Activated CD4-positive, alpha-beta T cell treated with anti-CD3 and anti-CD28 coated beads, Interleukin-10, Interleukin-2, amounts not matched to agents 100 ng/mL and 50 ng/mL, durations not matched to agents 16 hours and 8 hours (primary cell): Measurements from ENCODE around the gene NAT10.

Experiments
- DNase-seq: peaks from one replicate; pipeline ENCODE4 v3.0.0-alpha.2; 2020

Gene NAT10

DNA sequence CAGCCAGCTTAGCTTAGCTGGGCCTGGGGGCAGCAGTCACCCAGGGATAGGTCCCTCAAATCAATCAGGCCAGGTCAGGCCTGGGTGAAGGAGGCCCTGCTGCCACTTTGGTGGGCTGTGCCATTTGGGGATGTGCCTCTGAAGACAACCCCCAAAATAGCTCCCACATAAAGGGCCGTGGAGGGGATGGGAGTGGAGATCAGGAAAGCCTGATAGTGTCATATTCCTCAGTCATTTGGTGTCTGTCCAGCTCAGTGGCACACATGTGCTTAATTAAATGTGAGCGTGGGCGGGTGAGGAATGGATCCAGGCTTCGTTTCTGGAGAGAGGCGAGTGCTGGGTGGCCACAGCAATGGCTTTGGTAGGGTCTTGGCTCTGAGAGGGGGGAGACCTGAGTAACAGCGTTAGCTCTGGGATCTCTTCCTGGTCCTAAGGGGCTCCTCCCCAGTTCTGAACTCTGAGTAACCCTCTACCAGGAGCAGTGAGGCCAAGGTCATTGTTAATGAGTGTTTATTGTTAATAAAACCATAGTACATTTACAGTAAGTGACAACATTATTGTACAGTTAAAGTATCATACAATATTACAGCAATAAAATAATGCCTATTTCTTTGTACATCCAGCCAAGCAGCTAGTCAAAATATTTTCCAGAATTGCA, 45.2 kb downstream of the NAT10 start:
- no peak for DNase-seq

DNA sequence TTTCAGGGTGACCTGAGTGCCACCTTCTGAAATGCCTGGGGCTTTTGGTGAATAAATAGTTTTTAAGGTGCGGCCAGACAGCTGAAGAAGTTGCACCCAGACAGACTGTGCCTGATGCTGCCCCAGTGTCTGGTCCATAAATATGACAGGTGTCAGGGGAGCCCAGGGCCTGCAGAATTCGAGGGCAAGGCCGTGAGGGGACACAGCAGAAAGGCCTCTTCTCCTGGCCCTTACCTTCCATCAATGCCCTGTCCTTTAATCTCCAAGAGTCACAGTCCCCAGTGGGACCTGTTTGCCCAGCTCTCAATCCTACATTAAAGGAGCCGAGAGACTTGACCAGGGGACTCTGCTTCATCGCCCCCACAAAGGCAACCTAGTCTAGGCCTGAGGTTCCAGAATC, 45.7 kb downstream of the NAT10 start:
- no peak for DNase-seq

DNA sequence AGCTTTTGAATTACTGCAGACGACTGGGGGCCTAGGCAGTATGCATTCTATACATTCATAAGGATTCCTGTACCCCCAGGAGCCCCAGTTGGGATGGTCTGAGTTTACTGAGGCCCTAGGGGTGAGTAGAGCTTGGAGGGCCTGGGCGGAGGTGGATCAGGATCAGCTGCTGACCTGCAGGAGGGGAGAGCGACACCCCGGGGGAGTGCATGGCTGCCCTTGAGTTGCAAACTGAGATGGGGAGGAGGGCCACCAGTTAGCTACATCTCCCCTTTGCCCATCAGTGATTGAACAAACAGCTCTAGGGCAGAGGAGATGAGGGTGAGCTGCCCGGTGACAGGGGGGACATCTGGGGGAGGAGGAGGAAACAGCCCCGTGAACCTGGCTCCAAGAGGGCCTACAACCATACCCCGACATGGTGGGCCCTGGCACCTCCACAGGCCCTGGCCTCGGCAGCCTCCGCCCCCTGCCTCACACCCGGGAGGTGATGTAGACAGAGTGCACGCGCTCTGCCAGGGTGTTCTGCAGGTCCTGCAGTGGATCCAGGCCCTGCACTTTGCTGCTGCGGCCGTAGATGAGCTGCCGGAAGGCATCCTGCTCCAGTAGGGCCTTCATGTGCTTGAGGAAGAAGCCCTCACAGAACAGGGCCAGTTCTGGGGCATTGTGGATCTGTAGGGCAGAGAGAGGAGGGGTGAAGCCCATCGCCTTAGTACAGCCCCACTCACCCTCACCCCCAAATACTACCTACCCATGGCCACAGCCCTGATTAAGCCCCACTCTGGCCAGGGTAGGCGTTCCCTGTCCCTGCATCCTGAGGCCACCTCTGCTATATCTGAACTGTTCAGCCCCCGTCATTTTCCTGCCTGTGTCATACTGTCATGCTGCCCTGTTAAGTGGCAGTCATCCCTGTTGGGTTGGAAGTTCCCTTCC, 46.8 kb downstream of the NAT10 start:
- DNase-seq, result no peak

DNA sequence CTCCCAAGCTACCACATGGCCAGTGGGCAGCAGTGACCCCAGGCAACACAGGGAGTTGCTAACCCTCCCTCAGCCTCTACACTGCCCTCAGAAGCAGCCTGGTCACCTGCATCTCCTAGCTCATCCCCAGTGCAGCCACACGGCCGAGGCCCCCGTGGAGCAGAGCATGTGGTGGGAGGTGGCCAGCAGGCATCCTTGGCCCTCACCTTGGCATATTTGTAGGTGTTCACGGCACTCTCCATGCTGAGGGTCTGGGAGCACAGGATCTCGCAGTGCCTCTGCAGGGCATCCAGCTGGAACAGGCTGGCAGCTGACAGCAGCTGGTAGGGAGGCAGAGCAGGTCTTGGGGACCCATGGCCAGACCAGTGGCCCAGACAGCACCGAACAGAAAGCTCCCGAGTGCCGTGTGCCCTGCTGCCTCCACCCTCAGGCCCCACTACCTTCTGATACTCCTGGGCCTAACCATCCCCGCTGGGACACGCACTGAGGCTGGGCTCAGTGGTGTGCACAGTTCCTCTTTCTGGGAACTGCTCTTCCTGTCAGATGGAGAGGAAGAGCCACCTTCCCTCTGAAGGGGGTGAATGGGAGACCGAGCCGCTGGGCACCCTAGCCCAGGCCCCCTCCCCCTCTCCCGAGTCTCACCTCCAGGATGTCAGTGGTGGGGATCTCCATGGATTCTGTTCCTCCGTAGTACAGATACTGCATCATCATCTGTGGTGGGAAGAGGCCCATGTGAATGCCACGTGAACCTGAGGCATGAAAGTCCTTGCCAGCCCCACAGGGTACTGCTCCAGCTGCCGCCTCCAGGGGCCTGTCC, 48.8 kb downstream of the NAT10 start:
- DNase-seq, result no peak

DNA sequence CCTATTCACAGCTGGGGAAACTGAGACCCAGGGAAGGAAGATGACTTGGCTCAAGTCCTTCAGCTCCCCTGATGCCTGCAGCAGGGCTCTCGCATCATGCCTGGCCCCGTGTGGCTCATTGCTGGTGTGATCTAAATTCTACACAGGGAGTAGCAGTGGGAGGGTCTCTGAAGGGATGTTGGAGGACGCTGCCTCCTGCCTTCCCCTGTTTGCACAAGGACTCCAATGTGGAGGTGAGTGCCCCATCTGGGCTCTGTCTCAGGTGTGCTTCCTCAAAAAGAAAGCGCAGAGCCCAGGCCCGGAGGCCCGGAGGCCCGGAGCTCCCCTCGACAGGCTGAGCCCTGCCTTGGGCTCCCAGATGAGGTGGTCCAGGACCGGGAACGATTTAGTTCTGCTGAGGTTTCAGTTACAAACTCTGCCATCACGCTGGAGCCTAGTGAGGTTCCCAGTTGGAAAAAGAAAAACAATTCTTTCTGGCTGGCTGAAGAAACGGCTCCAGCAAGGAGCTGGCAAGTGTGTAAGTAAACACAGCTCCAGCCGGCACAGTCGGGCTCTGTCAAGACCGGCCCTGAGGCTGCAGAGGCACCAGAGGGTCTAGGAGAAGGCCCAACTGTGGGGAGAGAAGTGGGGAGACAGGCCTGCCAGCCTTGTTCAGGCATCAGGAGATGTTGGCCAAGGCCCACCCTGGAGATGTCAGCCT, 49.8 kb downstream of the NAT10 start:
- DNase-seq, result no peak

DNA sequence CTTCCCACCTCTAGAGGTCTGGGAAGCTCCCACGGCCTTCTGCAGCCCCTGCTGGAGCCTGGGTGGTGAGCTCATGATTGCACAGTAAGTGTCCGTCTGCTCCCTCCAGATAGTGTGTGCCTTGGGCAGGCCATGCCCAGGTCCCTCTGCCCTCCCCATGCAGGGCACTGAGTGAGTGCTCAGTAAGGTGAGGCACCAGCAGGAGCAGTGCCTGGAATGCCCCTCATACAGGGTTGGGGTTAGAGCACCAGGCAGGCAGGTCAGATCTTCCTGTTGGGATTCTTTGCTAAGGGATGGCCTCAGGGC, 50.3 kb downstream of the NAT10 start:
- no peak for DNase-seq

DNA sequence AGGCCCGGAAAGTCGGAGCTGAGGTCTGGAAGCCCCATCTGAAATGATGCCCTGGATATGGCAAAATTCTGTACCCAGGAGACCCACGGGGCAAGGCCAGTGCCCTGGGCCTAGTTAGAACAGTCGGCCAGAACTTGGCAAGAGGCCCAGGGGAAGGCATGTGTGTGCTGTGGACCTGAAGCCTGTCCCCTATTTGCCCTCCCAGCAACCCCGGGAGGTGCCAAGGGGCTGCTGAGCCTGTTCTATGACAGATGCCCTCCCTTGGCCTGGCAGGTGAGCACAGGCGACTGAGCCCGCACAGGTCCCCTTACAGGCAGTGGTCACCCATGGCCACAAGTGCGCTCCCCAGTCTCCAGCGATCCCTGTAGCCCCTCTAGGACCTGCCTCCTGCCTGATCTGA, 51.7 kb downstream of the NAT10 start:
- no peak for DNase-seq

DNA sequence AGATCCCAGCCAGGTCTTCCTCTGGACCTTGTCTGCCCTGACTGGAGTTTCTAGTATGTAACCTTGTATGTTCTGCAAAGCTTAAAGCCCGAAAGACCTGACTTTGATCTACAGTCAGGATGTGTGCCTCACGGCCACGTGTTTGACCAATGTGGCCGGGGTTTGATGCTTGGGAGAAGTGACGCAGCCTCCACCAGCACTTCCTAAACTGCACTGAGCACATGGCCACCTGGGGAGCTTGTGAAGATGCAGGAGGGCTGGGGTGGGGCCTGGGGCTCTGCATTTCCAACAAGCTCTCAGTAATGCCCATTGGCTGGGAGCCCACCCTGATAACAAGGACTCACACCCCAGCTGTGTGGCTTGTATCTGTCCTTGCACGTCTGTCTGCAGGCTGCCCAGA, 53.2 kb downstream of the NAT10 start:
- DNase-seq, result peak; percentile 39

DNA sequence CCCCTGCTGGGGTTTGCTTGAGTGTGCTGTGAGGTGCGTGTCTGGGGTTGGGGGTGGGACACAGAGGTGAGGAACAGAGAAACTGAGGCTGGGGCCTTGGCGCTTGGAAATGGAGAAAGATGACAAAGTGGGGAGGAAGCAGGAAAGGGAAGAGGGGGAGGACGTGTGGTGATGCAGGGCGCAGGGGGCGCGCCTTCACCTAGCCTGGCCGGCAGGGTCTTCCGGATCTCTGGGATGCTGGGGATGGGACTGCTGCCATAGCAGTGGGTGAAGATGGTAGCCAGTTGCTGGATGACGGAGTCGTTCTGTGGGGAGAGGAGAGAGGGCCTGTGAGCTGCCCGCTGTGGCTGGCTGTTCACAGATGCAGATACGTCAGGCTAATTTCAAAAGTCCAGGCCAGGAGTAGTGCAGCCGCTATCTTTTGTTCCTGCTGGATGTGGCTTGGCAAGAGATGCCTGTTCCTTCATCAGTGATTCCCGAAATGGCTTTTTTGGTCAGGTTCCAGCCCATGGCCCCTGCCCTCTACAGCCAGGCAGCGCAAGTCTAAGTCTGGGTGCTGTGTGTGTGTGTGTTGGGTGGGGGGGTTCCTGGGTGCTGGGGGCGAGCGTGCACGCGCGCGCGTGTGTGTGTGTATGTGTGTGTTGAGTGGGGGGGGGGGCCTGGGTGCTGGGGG, 54.8 kb downstream of the NAT10 start:
- DNase-seq, result no peak

DNA sequence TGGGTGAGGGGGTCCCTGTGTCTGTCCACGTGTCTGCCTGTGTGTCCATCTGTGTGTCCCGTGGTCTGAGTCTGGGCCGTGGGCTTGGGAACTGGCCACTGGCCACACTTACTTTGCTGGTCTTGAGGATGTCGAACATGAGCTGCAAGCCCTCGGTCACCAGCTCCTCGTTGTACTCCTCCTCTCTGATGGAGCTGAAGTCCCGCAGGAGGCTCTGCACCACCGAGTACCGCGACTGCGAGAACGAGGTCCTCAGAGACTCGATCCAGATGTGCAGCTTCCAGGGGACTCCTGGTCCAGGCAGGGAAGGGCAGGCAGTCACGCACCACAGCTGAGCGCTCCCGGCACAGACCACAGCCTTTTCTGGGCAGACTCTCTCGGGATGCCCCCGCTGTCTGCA, 55.4 kb downstream of the NAT10 start:
- no peak for DNase-seq

DNA sequence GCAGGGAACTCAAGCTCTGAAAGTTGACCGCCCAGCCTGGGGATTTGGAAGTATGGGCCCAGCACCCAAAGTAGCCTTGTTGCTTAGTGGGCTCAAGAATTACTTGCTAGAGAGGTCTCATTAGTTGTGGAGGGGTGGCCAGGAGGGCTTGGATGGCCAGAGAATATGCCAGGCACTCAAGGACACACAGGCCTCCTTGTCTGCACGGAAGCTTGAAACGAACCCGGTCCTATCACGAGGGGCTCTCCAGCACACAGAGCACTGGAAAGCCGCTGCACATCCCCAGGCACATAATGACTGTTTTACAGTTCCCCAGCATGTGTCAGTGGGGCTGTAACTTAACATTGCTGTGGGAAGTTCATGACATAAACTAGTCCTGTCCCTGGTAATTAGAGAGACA, 55.9 kb downstream of the NAT10 start:
- DNase-seq, result no peak

DNA sequence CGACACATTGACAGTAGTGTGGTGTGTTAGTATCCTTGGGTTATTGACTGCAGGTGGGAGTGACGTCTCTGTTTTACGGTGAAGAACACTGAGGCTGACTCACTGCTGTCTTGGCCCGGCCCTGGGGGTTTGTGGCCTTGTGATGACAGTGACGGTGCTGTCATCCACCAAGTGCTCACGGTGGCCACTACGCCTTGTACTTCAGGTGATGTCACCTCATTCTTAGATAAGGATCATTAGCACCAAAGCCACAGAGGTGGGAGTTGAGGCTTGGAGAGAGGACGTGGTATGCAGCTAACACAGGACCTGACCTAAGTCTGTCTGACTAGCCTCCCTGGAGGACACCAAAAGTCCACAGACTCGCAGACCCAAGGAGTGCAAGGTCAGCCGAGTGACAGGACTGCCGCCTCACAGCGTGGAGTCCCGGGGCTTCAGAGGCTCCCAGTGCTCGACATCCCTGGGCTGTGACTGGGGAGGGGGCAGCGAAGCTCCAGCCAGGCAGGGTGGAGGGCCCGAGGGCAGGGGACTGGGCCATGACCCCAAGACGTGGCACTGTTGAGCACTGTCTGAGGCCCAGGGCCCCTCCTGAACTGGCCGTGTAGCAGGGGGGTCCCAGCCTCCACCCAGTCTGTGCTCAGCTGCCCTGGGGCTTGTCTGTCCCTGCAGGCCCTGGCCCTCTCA, 56.5 kb downstream of the NAT10 start:
- DNase-seq, result peak; percentile 63

DNA sequence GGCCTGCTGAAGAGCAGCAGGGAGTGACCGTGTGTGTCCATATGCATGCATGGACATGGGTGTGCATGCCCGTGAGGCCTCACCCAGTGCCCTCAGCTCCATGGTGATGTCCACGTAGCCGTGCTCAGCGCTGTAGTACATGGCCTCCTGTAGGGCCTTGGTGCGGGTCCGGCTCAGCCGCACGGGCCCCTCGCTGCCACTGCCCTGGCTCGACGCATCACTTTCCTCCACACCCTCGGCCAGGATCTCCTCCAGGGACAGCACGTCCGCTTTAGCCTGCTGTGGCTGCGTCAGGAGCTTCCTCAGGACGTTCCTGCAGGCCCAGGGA, 57.0 kb downstream of the NAT10 start:
- DNase-seq, result no peak

DNA sequence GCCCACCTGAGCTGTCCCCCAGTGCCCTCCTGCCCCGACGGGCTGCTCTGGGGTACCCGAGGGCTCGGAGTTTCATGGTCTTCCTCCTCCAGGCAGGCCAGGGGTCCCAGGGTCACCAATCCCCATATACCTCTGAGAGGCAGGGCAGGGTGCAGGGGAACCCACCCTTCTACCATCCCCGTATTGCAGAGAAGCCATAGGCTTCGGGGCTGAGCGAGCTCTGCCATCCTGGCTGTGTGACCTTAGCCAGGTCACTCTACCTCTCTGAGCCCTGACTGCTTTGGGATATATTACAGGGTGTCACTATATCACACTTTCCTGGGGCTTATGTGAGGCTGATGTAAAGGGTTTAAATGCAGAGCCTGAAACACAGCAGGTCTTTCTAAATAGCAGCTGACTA, 57.4 kb downstream of the NAT10 start:
- DNase-seq, result no peak

DNA sequence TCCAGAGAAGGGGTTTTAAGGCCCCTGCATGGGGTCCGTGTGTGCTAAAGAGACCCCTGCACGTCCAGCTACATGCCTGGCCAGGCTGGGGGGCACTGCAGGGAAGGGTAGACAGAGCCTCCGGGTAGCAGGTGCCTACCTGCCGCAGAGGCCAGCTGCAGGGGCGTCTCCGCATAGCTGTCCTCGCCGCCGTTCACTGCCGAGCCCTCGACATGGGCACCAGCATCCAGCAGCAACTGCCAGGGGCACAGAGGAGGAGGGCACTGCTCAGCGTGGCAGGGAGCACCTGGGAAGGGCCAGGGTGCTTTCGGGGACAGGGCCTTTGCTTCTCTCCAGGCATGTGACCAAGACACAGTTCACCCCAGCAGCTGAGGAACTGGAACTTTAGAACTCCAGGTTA, 59.7 kb downstream of the NAT10 start:
- no peak for DNase-seq

DNA sequence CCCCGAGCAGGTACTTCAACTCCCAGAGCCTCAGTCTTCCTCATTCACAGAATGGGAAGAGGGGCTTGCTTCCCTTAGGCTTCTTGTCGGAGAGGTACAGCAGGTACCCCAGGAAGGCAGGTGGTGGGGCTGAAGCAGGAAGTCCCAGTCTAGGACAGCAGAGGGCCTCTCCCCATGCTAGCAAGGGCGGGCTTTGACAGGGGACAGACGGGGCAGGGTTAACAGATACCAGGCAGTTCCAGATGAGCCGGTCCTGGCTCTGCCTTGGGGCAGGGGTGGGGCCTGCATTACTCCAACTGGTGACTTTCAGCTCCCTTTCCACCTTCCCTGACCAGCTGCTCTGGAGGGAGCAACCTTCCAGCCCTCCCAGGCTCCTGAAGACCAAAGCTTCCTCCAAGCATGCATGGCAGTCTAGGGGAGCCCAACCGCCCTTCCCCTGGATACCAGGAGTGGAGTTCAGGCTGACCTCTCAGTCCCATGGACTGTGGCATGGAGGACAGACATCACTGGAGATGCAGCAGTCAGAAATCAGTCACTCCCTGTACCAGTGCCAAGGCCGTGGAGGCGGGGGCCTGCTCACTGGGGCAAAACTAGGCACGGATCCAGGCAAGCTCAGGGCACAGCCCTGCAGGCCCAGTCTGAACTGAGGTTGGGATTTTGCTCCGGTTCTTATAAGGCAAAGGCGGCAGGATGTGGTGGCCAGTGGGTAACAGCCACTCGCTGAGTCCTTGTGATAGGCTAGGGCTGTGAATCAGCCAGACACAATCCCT, 60.5 kb downstream of the NAT10 start:
- DNase-seq, result no peak

DNA sequence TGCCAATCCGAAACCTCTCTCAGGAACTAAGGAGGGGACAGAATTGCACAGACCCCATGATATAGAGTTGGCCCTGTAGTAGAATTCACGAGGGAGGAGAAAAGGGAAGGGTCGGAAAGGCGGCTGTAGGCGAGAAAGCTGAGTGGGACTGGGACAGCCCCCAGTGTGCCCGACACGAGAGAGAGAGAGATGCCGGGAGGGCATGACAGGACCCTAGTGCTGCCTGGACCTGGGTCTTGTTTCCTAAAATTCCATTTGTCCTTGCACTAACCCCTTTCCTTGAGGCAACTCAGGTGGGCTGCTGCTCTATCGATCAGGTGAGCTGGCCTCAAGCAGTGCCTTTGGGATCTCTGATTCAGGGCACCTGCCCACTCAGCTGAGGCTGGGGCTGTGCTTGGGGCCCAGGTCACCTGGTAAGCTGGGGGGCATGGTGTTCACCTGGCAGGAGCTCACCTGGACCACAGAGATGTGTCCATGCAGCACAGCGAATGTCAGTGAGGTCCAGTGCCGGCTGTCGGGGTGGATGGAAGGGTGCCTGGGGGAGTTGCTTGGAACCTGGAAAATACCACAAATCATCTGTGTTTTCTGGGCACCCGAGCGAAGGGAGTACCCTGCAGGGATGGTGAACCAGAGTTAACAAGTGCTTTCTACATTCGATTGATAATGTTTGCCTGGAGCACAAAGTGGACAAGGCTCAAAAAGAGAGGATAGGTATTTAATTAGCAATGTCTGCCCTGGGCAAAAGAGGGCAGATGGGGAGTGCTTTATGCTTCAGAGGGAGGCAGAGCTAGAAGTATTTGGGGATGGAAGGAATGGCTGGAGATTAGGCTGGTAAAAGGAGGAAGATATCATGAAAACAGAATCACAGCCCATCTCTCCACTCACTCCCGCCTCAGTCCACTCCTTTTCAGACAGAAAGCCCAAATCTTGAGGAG, 61.6 kb downstream of the NAT10 start:
- no peak for DNase-seq

DNA sequence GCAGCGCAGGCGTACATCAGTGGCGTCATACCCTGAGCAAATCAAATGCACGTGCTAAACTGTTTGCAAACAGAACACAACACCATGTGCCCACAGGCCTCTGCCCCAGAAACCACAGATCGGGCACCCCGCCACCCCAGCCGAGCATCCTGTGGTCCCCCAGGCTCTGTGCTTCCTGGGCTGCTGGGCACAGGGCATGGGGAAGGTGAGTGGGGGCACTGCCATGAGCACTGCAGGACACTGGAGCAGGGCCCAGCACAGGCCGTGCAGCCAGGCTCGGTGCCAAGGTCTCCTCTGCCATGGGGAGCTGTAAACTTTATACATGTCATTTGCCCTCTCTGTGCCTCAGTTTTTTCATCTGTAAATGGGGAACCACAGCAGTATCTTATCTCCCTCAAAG, 62.5 kb downstream of the NAT10 start:
- DNase-seq, result no peak

DNA sequence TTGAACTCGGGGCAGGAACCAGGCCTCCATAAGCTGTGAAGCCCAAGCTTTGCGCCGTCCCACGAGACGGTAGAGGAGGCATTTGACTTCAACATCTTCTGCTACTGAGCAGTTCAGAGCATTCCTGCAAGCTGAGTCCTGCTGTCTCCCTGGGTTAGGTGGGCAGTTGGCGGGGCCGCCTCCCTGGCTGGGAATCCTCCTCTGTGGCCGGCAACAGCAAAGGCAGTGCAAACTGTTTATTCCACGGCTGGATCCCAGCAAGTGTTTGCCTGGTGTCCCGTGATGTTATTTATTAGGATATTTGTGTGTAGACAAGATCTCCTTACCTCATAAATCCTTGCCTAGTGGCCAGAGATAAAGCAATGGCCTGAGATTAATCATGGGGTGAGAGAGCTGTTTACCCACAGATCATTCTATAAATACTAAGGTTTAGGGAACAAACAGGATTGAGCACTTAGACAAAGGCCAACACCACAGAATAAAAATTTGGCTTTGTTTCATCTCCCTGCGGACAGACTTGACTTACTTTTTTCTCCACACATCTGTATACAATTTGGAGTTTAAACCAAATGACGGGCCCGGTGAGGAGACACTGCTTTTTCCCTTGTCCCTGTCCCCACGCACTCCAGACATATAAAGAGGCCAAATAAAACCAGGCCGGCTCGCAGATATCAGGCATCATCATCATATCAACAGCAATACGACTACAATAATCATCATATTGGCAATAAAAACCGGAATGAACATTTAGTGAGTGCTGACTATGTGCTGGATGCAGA, 63.4 kb downstream of the NAT10 start:
- no peak for DNase-seq
